Measurements from ENCODE around the gene TACC2. TPM values are rescaled to one million over a fixed set of nuclear protein-coding genes. Genes with fewer than 3 reads are reported as not detected.
"Not testable (repeated sequence)": the region's sequence is repeated elsewhere in the genome, so short reads cannot be mapped to it uniquely, and the experiment has no call there.

The TACC2 gene
- total RNA-seq, 2 experiments from 2014 or later, result not detected

DNA sequence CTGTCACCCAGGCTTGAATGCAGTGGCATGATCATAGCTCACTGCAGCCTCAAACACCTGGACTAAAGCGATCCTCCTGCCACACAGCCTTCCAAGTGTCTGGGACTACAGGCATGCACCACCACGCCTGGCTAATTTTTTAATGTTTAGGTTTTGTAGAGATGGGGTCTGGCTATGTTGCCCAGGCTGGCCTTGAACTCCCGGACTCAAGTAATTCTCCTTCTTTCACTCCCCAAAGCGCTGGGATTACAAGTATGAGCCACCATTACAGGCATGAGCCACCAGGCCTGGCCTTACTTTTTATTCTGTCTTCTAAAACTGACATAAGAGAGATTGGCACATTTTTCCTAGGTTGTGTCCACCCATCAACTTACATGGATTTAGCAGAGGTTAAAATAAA lies 33.3 kb downstream of the TACC2 start:
- Mint-ChIP-seq H3K27ac (no peak overlapping the region), H3K36me3 (no peaks in the 10 kb centered on the region), H3K27me3 (peaks cover 14% of the 10 kb centered on the region), H3K4me3 (no peak overlapping the region), H3K4me1 (no peaks in the 10 kb centered on the region), H3K9me3 (ENCODE audit: low read depth) (no peaks in the 10 kb centered on the region)
- CTCF ChIA-PET, result interaction anchor here (0.6 kb wide), 1 partner anchor 249 kb away, joined by 3 read pairs; the partner anchor contains the start of gene BTBD16
- ATAC-seq, result no peak
- no peak for DNase-seq

- H3K27ac Mint-ChIP-seq; H3K9me3 Mint-ChIP-seq (ENCODE audit: low read depth); H3K36me3 Mint-ChIP-seq; DNase-seq; H3K4me3 Mint-ChIP-seq; ATAC-seq; CTCF ChIA-PET; H3K4me1 Mint-ChIP-seq: not testable (repeated sequence)
- H3K27me3 Mint-ChIP-seq, result peaks cover 14% of the 10 kb centered on the region
Measured at GRCh38 chr10:122023257-122023656, 34.3 kb downstream of the TACC2 start.

GRCh38 chr10:122029499-122030199 lies 40.7 kb downstream of the TACC2 start:
- DNase-seq, result no peak
- ATAC-seq, result no peak
- no peak overlapping the region for H3K27ac Mint-ChIP-seq
- CTCF ChIA-PET, result no interaction called here
- no peaks in the 10 kb centered on the region for H3K27me3 Mint-ChIP-seq
- no peak overlapping the region for H3K4me3 Mint-ChIP-seq
- no peaks in the 10 kb centered on the region for H3K36me3 Mint-ChIP-seq
- no peaks in the 10 kb centered on the region for H3K4me1 Mint-ChIP-seq
- H3K9me3 Mint-ChIP-seq (ENCODE audit: low read depth), result no peaks in the 10 kb centered on the region

DNA sequence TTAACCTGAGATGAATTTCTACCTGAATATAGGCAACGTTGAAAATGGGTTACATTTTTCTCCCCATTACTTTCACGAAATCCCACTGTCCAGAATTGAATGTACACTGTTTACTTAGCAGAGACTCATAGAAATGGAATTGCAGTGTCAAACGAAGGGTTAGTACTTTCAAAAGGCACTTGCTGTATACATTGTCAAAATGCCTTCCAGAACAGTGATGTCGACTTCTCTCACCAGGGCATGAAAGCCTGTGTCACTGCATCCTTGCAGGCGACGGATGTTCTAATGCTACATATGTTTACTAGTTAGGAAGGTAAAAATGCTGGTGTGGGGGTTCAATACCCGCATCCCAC lies 41.2 kb downstream of the TACC2 start:
- no peak for DNase-seq
- H3K4me3 Mint-ChIP-seq, result no peak overlapping the region
- ATAC-seq, result no peak
- no peaks in the 10 kb centered on the region for H3K4me1 Mint-ChIP-seq
- no peak overlapping the region for H3K27ac Mint-ChIP-seq
- H3K27me3 Mint-ChIP-seq, result no peaks in the 10 kb centered on the region
- CTCF ChIA-PET, result no interaction called here
- no peaks in the 10 kb centered on the region for H3K9me3 Mint-ChIP-seq (ENCODE audit: low read depth)
- no peaks in the 10 kb centered on the region for H3K36me3 Mint-ChIP-seq

DNA sequence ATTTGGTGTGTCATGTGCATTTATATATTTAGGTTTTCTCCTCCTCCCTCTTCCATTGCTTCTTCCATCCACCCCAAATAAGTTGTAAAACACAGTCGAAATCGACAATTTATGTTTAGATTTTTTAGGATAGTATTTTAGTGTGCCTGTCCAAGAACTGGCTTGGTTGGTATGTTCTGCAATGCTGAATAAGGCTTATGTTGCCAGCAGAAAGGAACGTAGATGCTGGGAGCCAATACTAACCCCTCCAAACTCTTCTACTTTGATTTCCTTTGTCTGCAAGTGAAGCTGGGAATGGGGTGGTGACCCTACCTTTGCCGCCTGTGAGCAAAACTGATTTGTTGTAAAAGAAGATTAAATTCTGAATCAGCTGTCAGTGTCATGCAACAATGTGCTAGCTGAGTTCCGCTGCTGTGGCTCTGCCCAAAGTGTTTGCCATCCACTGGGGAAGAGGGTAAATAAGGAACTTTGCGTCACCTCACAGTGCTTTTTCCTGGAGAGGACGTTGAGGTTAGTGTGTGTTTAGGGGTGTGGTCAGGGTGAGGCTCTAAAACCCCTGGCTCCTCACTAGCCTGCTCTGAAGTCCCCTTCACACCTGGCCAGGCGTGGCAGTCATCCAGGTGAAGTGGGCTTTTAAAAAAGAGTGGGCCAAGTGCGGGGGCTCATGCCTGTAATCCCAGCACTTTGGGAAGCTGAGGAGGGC lies 44.4 kb downstream of the TACC2 start:
- no peak overlapping the region for H3K4me3 Mint-ChIP-seq
- H3K4me1 Mint-ChIP-seq, result no peaks in the 10 kb centered on the region
- no peak overlapping the region for H3K27ac Mint-ChIP-seq
- H3K36me3 Mint-ChIP-seq, result no peaks in the 10 kb centered on the region
- DNase-seq (no peak), ATAC-seq (no peak)
- no peaks in the 10 kb centered on the region for H3K27me3 Mint-ChIP-seq
- H3K9me3 Mint-ChIP-seq (ENCODE audit: low read depth), result no peaks in the 10 kb centered on the region
- CTCF ChIA-PET, result no interaction called here

- Mint-ChIP-seq H3K27me3 (no peaks in the 10 kb centered on the region), H3K4me3 (no peak overlapping the region), H3K27ac (no peak overlapping the region), H3K9me3 (ENCODE audit: low read depth) (no peaks in the 10 kb centered on the region), H3K36me3 (no peaks in the 10 kb centered on the region), H3K4me1 (no peaks in the 10 kb centered on the region)
- no peak for DNase-seq
- CTCF ChIA-PET, result no interaction called here
- no peak for ATAC-seq
Measured at GRCh38 chr10:122034149-122034756, 45.3 kb downstream of the TACC2 start.

DNA sequence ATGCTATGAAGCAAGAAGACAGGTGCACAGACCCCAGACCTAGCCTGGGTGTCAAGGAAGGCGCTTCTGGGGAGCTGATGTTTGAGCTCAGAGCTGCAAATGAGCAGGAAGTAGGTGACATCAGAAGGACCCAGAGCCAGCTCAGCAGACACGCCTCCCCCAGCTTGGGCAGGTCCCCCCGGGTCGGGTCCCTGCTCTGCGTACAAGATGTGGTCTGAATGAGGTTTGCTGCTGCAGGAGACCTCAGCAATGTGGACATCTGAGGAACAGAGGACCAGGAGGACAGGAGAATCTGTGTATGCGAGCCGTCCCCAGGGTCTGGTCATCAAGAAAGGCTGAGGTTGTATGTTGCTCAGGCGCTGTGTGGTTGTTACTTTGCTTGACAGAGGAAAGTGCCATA lies 51.8 kb downstream of the TACC2 start:
- no peak overlapping the region for H3K27ac Mint-ChIP-seq
- no peak overlapping the region for H3K4me3 Mint-ChIP-seq
- ATAC-seq, result no peak
- H3K4me1 Mint-ChIP-seq, result no peaks in the 10 kb centered on the region
- H3K36me3 Mint-ChIP-seq, result no peaks in the 10 kb centered on the region
- no peaks in the 10 kb centered on the region for H3K27me3 Mint-ChIP-seq
- H3K9me3 Mint-ChIP-seq (ENCODE audit: low read depth), result no peaks in the 10 kb centered on the region
- CTCF ChIA-PET, result no interaction called here
- DNase-seq, result no peak

- CTCF ChIA-PET, result no interaction called here
- H3K9me3 Mint-ChIP-seq (ENCODE audit: low read depth), result no peaks in the 10 kb centered on the region
- H3K4me1 Mint-ChIP-seq, result no peaks in the 10 kb centered on the region
- no peaks in the 10 kb centered on the region for H3K27me3 Mint-ChIP-seq
- no peak for ATAC-seq
- no peak overlapping the region for H3K27ac Mint-ChIP-seq
- H3K36me3 Mint-ChIP-seq, result no peaks in the 10 kb centered on the region
- no peak overlapping the region for H3K4me3 Mint-ChIP-seq
- no peak for DNase-seq
Measured at GRCh38 chr10:122042836-122043235, 53.9 kb downstream of the TACC2 start.

DNA sequence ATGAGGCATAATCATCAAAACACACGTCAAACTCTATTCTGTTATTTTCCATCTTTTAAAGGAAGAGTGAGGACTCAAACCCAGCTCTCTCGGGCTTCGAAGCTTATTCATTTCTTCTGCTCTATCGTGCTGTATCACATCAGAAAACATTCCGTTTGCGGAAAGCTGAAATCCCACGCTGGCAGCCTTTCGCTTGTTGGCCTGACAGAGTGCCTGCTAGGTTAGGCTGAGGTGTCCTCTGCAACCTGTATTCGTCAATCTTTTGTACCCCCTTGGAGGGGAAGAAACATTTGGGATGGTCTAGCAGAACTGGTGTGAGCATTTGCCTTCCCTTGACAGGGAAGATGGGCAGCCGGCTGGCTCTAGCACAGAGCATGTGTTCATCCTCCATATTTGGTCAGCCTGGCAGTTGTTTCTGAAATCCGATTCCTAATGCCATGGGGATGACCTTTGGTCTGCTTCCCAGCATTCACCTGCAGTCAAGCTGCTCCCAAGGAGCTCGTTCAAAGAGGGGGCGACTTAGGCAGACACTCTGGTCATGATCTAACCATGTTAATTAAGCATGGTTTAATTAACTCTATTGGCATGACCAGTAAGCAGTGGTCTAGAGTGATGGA lies 55.2 kb downstream of the TACC2 start:
- no peaks in the 10 kb centered on the region for H3K36me3 Mint-ChIP-seq
- no peak for ATAC-seq
- H3K4me3 Mint-ChIP-seq, result no peak overlapping the region
- DNase-seq, result no peak
- CTCF ChIA-PET, result no interaction called here
- no peak overlapping the region for H3K27ac Mint-ChIP-seq
- H3K9me3 Mint-ChIP-seq (ENCODE audit: low read depth), result no peaks in the 10 kb centered on the region
- H3K4me1 Mint-ChIP-seq, result no peaks in the 10 kb centered on the region
- no peaks in the 10 kb centered on the region for H3K27me3 Mint-ChIP-seq

- no peak overlapping the region for H3K27ac Mint-ChIP-seq
- no peaks in the 10 kb centered on the region for H3K9me3 Mint-ChIP-seq (ENCODE audit: low read depth)
- H3K4me3 Mint-ChIP-seq, result no peak overlapping the region
- CTCF ChIA-PET, result no interaction called here
- DNase-seq (no peak), ATAC-seq (no peak)
- H3K36me3 Mint-ChIP-seq, result no peaks in the 10 kb centered on the region
- no peaks in the 10 kb centered on the region for H3K4me1 Mint-ChIP-seq
- H3K27me3 Mint-ChIP-seq, result no peaks in the 10 kb centered on the region
Measured at GRCh38 chr10:122044713-122045112, 55.8 kb downstream of the TACC2 start.

GRCh38 chr10:122045212-122045611 lies 56.2 kb downstream of the TACC2 start:
- Mint-ChIP-seq H3K4me3 (no peak overlapping the region), H3K36me3 (no peaks in the 10 kb centered on the region), H3K27me3 (no peaks in the 10 kb centered on the region), H3K4me1 (no peaks in the 10 kb centered on the region), H3K27ac (no peak overlapping the region), H3K9me3 (ENCODE audit: low read depth) (no peaks in the 10 kb centered on the region)
- DNase-seq (no peak), ATAC-seq (no peak)
- CTCF ChIA-PET, result no interaction called here

DNA sequence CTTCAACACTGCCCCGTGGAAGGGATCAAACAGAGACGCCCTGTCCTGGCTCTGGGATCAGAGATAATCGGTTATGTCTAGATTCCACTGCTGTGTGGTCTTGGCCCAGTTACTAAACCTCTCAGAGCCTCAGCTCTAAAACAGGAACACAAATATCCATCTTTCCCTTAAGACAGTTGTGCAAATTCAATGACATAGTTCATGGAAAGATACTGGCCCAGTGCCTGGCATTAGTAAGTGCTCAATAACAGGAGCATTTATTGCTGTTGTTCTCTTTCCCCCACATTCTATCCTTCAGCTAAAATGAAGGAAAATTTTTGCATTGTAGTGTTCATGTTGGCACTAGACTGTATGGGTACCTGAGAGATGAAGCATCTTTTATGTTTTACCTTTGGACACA lies 58.6 kb downstream of the TACC2 start:
- Mint-ChIP-seq H3K27ac (no peak overlapping the region), H3K27me3 (no peaks in the 10 kb centered on the region), H3K4me1 (no peaks in the 10 kb centered on the region), H3K36me3 (no peaks in the 10 kb centered on the region), H3K9me3 (ENCODE audit: low read depth) (no peaks in the 10 kb centered on the region), H3K4me3 (no peak overlapping the region)
- no peak for DNase-seq
- CTCF ChIA-PET, result no interaction called here
- no peak for ATAC-seq

- H3K9me3 Mint-ChIP-seq (ENCODE audit: low read depth), result no peaks in the 10 kb centered on the region
- DNase-seq (no peak), ATAC-seq (no peak)
- H3K27ac Mint-ChIP-seq, result no peak overlapping the region
- no peaks in the 10 kb centered on the region for H3K4me1 Mint-ChIP-seq
- no peaks in the 10 kb centered on the region for H3K36me3 Mint-ChIP-seq
- H3K4me3 Mint-ChIP-seq, result no peak overlapping the region
- H3K27me3 Mint-ChIP-seq, result no peaks in the 10 kb centered on the region
- CTCF ChIA-PET, result no interaction called here
Measured at GRCh38 chr10:122049076-122049475, 60.1 kb downstream of the TACC2 start.

DNA sequence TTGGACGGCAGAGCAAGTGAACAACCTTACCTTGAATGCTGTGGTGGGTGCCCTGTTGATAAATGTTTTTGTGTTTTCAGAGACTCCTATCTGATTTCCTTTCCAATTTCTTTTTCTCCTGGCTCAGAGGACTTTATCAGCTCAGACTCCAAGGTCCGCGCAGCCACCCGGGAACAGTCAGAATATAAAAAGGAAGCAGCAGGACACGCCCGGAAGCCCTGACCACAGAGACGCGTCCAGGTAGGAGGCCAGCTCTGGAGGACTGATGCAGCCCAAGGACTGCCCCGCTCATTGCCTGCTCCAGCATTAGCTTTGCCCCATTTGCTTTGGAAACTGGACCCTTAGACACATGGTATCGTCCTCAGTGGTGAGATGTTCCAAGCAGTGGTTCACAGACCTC lies 61.3 kb downstream of the TACC2 start:
- CTCF ChIA-PET, result no interaction called here
- DNase-seq (no peak), ATAC-seq (no peak)
- Mint-ChIP-seq H3K36me3 (no peaks in the 10 kb centered on the region), H3K27me3 (no peaks in the 10 kb centered on the region), H3K9me3 (ENCODE audit: low read depth) (no peaks in the 10 kb centered on the region), H3K4me1 (no peaks in the 10 kb centered on the region), H3K27ac (no peak overlapping the region), H3K4me3 (no peak overlapping the region)
